Activated CD4-positive, alpha-beta T cell treated with anti-CD3 and anti-CD28 coated beads, Interleukin-2, amount 10 ng/mL, durations not matched to agents 7 days and 5 days (primary cell): Measurements from ENCODE around the gene CDC42SE1. TPM values are rescaled to one million over a fixed set of nuclear protein-coding genes. Genes with fewer than 3 reads are reported as not detected.
"Not testable (repeated sequence)": the region's sequence is repeated elsewhere in the genome, so short reads cannot be mapped to it uniquely, and the experiment has no call there.

ENCODE experiments used
- CTCF ChIA-PET: fragments of 350-600 bp; sonication (Branson Sonifier 250); formaldehyde crosslinking; loops from one replicate; lab custom pipeline; 2021; ENCODE audit warnings: antibody characterized with exemption; lab: Charles Lee
- POLR2A ChIA-PET: fragments of 350-600 bp; sonication (Branson Sonifier 250); formaldehyde crosslinking; loops from one replicate; lab custom pipeline; 2021; ENCODE audit warnings: antibody characterized with exemption; lab: Charles Lee
- DNase-seq: peaks from one replicate; pipeline ENCODE4 v3.0.0-alpha.2; 2020
- H3K27ac Mint-ChIP-seq: one replicate; pipeline ENCODE4 v1.8.0; 2021; ENCODE audit warnings: mild to moderate bottlenecking, moderate library complexity, mixed read lengths
- H3K27me3 Mint-ChIP-seq: one replicate; pipeline ENCODE4 v1.8.0; 2021; ENCODE audit warnings: mixed read lengths
- H3K36me3 Mint-ChIP-seq: one replicate; pipeline ENCODE4 v1.8.0; 2021; ENCODE audit warnings: low read depth, mixed read lengths
- H3K4me1 Mint-ChIP-seq: one replicate; pipeline ENCODE4 v1.8.0; 2021; ENCODE audit warnings: mixed read lengths
- H3K4me3 Mint-ChIP-seq: one replicate; pipeline ENCODE4 v1.8.0; 2021; ENCODE audit warnings: mild to moderate bottlenecking, moderate library complexity, mixed read lengths
- H3K9me3 Mint-ChIP-seq: one replicate; pipeline ENCODE4 v1.8.0; 2021; ENCODE audit warnings: mixed read lengths
- total RNA-seq, 2 experiments: library from RNA; stranded (reverse); gene quantifications; one replicate each; pipeline ENCODE4 v1.2.3, GENCODE V29; 2021

The CDC42SE1 gene
- 100 to 1,000 TPM; 350 to 360 TPM for total RNA-seq

GRCh38 chr1:151059109-151060006 lies at the start of gene CDC42SE1:
Gene CDC42SE1, minus strand, starts transcription at chr1:151059622. Its CDS starts 3,892 bp downstream, at chr1:151055730.
- Mint-ChIP-seq H3K4me1 (peaks cover 56% of the 10 kb centered on the region), H3K9me3 (no peaks in the 10 kb centered on the region), H3K27ac (peak within 1 kb of the TSS; percentile 96), H3K27me3 (no peaks in the 10 kb centered on the region), H3K4me3 (peak within 1 kb of the TSS; percentile 99), H3K36me3 (peaks cover 47% of the 10 kb centered on the region)
- peak; percentile 85 for DNase-seq
- CTCF ChIA-PET = interaction anchor here (0.6 to 2.7 kb wide), 14 partner anchors 9 to 497 kb away, joined by 3 to 13 read pairs (median 4); partner anchors contain the start of genes C1orf56, GABPB2, MINDY1 and TNFAIP8L2
- POLR2A ChIA-PET = no interaction called here

- CTCF ChIA-PET = interaction anchor here (1.8 kb wide), 1 partner anchor 9 kb away, joined by 8 read pairs; no protein-coding TSS in a partner anchor
- H3K4me3 Mint-ChIP-seq = no peak overlapping the region
- no peaks in the 10 kb centered on the region for H3K27me3 Mint-ChIP-seq
- H3K4me1 Mint-ChIP-seq = no peaks in the 10 kb centered on the region
- POLR2A ChIA-PET = no interaction called here
- H3K27ac Mint-ChIP-seq = no peak overlapping the region
- H3K36me3 Mint-ChIP-seq = peaks cover 9% of the 10 kb centered on the region
- no peaks in the 10 kb centered on the region for H3K9me3 Mint-ChIP-seq
- DNase-seq = no peak
These were observed 48.9 kb upstream of the CDC42SE1 start for GRCh38 chr1:151108331-151108730.

GRCh38 chr1:151106894-151107293 lies 47.5 kb upstream of the CDC42SE1 start:
- DNase-seq = no peak
- Mint-ChIP-seq H3K4me3 (no peak overlapping the region), H3K27ac (no peak overlapping the region), H3K4me1 (no peaks in the 10 kb centered on the region), H3K27me3 (no peaks in the 10 kb centered on the region), H3K9me3 (no peaks in the 10 kb centered on the region), H3K36me3 (peaks cover 9% of the 10 kb centered on the region)
- ChIA-PET POLR2A (no interaction called here), CTCF (interaction anchor here (0.8 kb wide), 1 partner anchor 107 kb away, joined by 3 read pairs; no protein-coding TSS in a partner anchor)

GRCh38 chr1:151104630-151105029 lies 45.2 kb upstream of the CDC42SE1 start:
- DNase-seq = no peak
- Mint-ChIP-seq H3K27ac (no peak overlapping the region), H3K9me3 (no peaks in the 10 kb centered on the region), H3K36me3 (peaks cover 6% of the 10 kb centered on the region), H3K27me3 (no peaks in the 10 kb centered on the region), H3K4me1 (no peaks in the 10 kb centered on the region), H3K4me3 (no peak overlapping the region)
- ChIA-PET POLR2A (no interaction called here), CTCF (interaction anchor here (1.7 to 2.1 kb wide), 2 partner anchors 14 to 70 kb away, joined by 3 to 5 read pairs; no protein-coding TSS in a partner anchor)

DNA sequence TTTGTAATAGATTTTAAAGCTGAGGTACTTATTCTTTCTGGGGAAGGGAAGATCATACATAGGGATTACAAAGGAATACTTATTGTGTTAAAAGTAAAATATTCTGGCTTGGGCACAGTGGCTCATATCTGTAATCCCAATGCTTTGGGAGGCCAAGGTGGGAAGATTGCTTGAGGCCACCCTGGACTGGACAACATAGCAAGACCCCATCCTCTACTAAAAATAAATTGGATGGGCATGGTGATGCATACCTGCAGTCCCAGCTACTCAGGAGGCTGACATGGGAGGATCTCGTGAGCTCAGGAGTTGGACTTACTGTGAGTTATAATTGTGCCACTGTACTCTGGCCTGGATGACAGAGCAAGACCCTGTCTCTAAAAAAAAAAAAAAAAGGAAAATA lies 38.7 kb upstream of the CDC42SE1 start:
- H3K27ac Mint-ChIP-seq = no peak overlapping the region
- no peak overlapping the region for H3K4me3 Mint-ChIP-seq
- H3K4me1 Mint-ChIP-seq = no peaks in the 10 kb centered on the region
- POLR2A ChIA-PET = no interaction called here
- no peaks in the 10 kb centered on the region for H3K27me3 Mint-ChIP-seq
- DNase-seq = no peak
- H3K36me3 Mint-ChIP-seq = peaks cover 4% of the 10 kb centered on the region
- CTCF ChIA-PET = interaction anchor here (0.6 to 2.0 kb wide), 6 partner anchors 10 to 49 kb away, joined by 3 to 7 read pairs (median 4); partner anchors contain the start of gene GABPB2
- no peaks in the 10 kb centered on the region for H3K9me3 Mint-ChIP-seq

GRCh38 chr1:151097426-151097825 lies 38.0 kb upstream of the CDC42SE1 start:
- H3K36me3 Mint-ChIP-seq, DNase-seq, H3K4me3 Mint-ChIP-seq, H3K27ac Mint-ChIP-seq, POLR2A ChIA-PET, H3K4me1 Mint-ChIP-seq, H3K27me3 Mint-ChIP-seq, H3K9me3 Mint-ChIP-seq: not testable (repeated sequence)
- CTCF ChIA-PET = interaction anchor here (0.6 to 2.0 kb wide), 7 partner anchors 9 to 72 kb away, joined by 3 to 7 read pairs (median 3); partner anchors contain the start of gene GABPB2

GRCh38 chr1:151085953-151086559 lies 26.6 kb upstream of the CDC42SE1 start:
- no peak overlapping the region for H3K4me3 Mint-ChIP-seq
- no peak overlapping the region for H3K27ac Mint-ChIP-seq
- H3K9me3 Mint-ChIP-seq = no peaks in the 10 kb centered on the region
- H3K4me1 Mint-ChIP-seq = no peaks in the 10 kb centered on the region
- ChIA-PET POLR2A (no interaction called here), CTCF (interaction anchor here (0.7 to 1.5 kb wide), 5 partner anchors 10 to 57 kb away, joined by 3 to 5 read pairs (median 3); no protein-coding TSS in a partner anchor)
- peaks cover 4% of the 10 kb centered on the region for H3K36me3 Mint-ChIP-seq
- no peaks in the 10 kb centered on the region for H3K27me3 Mint-ChIP-seq
- DNase-seq = no peak

GRCh38 chr1:151072224-151072623 lies 12.8 kb upstream of the CDC42SE1 start:
- POLR2A ChIA-PET = no interaction called here
- CTCF ChIA-PET = interaction anchor here (0.6 to 2.9 kb wide), 10 partner anchors 12 to 180 kb away, joined by 3 to 14 read pairs (median 5); partner anchors contain the start of genes C1orf56 and CDC42SE1

GRCh38 chr1:151070474-151071276 lies 11.3 kb upstream of the CDC42SE1 start, which contains the start of gene GABPB2:
Gene GABPB2, plus strand, starts transcription at chr1:151070761. Its CDS starts 17,429 bp downstream, at chr1:151088190.
- H3K4me1 Mint-ChIP-seq = peaks cover 24% of the 10 kb centered on the region
- ChIA-PET POLR2A (interaction anchor here (0.6 kb wide), 1 partner anchor 707 kb away, joined by 4 read pairs; the partner anchor contains the start of gene RPRD2), CTCF (interaction anchor here (0.7 to 2.9 kb wide), 27 partner anchors 9 to 713 kb away, joined by 3 to 15 read pairs (median 4); partner anchors contain the start of genes C1orf56, CDC42SE1, MLLT11 and TNFAIP8L2)
- no peaks in the 10 kb centered on the region for H3K9me3 Mint-ChIP-seq
- peaks cover 17% of the 10 kb centered on the region for H3K36me3 Mint-ChIP-seq
- H3K27ac Mint-ChIP-seq = peak within 1 kb of the TSS; percentile 99
- DNase-seq = peak; percentile 86
- no peaks in the 10 kb centered on the region for H3K27me3 Mint-ChIP-seq
- H3K4me3 Mint-ChIP-seq = peak within 1 kb of the TSS; percentile 97

More at GRCh38 chr1:151072224-151072623, 12.8 kb upstream of the CDC42SE1 start:
- no peak for DNase-seq
- Mint-ChIP-seq H3K9me3 (no peaks in the 10 kb centered on the region), H3K4me3 (peak overlapping the region; percentile 97), H3K36me3 (peaks cover 16% of the 10 kb centered on the region), H3K27me3 (no peaks in the 10 kb centered on the region), H3K4me1 (peaks cover 24% of the 10 kb centered on the region), H3K27ac (peak overlapping the region; percentile 99)

DNA sequence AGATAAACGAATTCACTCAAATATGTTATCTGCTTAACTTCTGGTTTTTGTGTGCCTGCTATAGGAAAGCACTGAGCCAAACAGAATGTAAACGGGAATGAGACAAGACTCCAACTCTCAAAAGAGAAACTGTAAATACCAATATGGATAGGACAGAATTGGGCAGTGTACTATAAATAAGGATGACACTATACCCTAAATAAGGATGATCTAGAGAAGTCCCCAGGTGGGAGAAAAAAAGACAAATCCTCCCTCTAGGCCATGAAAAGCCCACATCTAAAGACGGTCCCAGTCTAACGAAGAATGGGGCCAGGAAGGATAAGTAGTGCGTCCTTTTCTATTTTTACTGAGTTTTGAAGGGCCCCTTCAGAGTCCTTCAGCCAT lies 9.7 kb upstream of the CDC42SE1 start:
- Mint-ChIP-seq H3K36me3 (peaks cover 13% of the 10 kb centered on the region), H3K4me3 (peak overlapping the region; percentile 97), H3K27me3 (no peaks in the 10 kb centered on the region), H3K9me3 (no peaks in the 10 kb centered on the region), H3K4me1 (peaks cover 29% of the 10 kb centered on the region), H3K27ac (peak overlapping the region; percentile 99)
- ChIA-PET POLR2A (no interaction called here), CTCF (no interaction called here)
- no peak for DNase-seq

GRCh38 chr1:151067185-151067584 lies 7.8 kb upstream of the CDC42SE1 start:
- Mint-ChIP-seq H3K4me1 (peaks cover 26% of the 10 kb centered on the region), H3K4me3 (no peak overlapping the region), H3K27me3 (no peaks in the 10 kb centered on the region), H3K9me3 (no peaks in the 10 kb centered on the region), H3K36me3 (peaks cover 6% of the 10 kb centered on the region), H3K27ac (no peak overlapping the region)
- POLR2A ChIA-PET = no interaction called here
- DNase-seq = no peak
- CTCF ChIA-PET = interaction anchor here (0.6 to 1.9 kb wide), 2 partner anchors 8 to 221 kb away, joined by 3 to 10 read pairs; partner anchors contain the start of gene CDC42SE1
